Activated CD8-positive, alpha-beta memory T cell treated with anti-CD3 and anti-CD28 coated beads, Interleukin-2, amount 50 U/mL, for 48 hours (primary cell): ENCODE data around the gene HUNK.
"Not testable (repeated sequence)": the region's sequence is repeated elsewhere in the genome, so short reads cannot be mapped to it uniquely, and the experiment has no call there.

Source experiments
- DNase-seq: peaks from one replicate; pipeline ENCODE4 v3.0.0-alpha.2; 2020

The HUNK gene

DNA sequence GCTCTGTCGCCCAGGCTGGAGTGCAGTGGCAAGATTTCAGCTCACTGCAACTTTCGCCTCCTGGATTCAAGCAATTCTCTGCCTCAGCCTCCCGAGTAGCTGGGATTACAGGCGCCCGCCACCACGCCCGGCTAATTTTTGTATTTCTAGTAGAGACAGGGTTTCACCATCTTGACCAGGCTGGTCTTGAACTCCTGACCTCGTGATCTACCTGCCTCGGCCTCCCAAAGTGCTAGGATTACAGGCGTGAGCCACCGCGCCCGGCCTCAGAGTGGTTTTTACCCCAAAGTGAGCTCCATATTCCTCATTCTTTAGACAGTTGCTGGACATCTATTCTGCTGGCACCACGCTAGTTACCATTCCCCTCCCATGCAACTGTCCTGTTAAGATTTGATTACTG lies 1.4 kb upstream of the HUNK start:
- DNase-seq, result not testable (repeated sequence)

DNA sequence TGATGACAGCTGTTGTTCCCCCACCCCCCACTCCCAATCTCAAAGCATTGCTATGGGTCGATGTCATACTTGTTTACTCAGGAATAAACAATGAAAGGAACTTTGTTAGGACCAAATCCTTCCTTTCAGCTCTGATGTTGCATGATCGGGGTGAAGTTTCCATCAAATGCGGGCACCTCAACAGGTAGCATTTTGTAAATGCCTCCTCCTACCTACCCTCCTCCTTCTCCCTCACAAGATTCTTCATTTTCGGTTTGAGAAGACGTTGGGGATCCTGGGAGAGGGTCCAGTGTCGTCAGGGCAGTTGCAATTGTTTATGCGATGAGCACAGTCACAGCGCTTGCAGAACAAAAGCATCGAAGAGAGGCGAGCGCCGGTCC lies 758 bp upstream of the HUNK start:
- no peak for DNase-seq

DNA sequence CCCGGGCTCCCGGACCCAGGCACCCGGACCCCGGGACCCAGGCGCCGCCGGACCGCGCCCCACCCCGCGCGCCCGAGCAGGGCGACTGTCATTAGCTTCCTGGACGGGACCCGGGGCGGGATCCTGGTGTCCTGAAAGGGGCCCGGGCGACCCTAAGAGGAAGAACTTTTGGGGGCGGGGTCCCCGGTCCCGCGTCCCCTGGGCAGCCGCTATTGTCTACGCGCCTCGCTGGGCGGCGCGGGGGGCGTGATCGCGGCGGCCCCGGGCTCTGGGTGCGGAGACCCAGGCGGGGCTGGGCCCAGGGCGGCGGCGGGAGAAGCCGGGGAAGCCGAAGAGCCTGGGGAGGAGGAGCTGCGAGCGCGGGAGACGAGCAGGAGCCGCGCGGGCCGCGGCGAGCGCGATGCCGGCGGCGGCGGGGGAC lies 465 bp downstream of the HUNK start:
- DNase-seq, result no peak

DNA sequence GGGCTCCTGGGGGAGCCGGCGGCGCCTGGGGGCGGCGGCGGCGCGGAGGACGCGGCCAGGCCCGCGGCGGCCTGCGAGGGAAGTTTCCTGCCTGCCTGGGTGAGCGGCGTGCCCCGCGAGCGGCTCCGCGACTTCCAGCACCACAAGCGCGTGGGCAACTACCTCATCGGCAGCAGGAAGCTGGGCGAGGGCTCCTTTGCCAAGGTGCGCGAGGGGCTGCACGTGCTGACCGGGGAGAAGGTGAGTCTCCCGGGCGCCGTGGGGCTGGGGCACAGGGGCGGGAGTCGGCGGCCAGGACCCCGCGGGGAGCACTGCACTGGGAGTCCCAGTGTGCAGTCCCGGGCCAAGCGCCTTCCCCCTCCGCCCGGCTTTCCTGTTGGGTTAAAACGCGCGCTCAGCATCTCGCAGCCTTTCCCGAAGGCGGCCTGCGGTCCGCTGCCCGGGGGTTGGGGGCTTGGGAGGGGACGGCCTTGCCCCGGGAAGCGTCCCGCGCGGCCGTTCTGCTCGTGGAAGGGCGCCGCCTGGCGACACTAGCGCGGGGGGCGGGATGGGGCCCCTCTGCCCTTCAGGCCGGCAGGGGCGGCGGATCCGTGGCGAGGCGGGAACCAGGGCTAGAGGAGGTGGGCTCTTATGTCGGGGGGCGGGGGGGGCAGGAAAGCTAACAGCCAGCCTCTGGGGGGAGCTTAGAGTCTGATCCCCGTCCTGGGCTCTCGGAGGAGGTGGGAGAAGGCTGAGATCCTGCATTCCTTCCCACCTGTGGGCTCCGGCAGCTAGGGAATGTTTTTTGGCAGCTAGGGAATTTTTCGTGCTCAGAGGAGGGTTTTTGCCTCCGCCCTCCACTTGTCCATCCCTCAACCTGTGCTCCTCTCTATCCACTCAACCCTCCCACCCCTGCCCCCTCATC lies 1.1 kb downstream of the HUNK start:
- DNase-seq, result peak; percentile 89

DNA sequence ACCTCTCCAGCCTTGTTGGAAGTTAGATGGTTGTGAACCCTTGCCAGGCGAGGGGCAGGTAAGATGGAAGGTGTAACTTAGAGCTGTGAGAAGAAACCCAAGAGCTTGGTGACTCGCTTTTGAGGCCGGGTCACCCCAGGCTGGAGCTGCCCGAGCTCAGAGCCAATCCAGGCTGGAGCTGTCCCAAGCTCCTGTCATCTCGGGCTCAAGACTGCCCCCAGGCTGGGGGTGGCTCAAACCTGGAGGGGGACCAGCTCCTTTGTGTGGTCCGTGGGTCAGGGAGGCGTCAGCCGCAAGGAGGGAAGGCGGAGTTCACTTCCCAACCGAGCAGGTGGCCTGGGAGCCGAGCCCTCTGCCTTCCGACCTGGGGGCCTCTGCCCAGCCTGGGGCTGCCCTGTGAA lies 2.0 kb downstream of the HUNK start:
- no peak for DNase-seq

DNA sequence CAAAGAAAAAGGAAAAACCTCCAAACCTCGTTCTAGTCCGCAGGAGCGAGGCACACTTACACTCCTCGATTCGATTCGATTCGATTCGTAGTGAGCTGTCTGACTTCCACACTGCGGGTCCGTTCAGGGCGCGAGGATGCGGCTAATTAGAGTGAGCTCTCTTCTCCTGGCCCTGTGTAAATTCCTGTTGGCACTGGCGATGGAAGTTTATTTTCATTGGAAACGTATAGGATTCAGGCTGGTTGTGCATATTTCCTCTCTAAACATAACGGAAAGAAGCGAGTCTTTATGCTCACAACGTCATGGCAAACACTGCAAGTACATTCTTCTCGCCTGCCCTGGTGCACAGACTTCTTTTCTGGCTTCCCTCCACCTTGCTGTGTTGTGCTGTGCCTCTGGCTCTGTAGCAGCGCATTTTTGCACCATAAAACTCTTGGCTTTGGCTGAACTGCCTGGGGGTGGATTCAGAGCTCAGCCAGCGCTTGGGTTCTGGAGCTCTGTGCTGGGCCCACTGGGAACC lies 2.7 kb downstream of the HUNK start:
- no peak for DNase-seq

DNA sequence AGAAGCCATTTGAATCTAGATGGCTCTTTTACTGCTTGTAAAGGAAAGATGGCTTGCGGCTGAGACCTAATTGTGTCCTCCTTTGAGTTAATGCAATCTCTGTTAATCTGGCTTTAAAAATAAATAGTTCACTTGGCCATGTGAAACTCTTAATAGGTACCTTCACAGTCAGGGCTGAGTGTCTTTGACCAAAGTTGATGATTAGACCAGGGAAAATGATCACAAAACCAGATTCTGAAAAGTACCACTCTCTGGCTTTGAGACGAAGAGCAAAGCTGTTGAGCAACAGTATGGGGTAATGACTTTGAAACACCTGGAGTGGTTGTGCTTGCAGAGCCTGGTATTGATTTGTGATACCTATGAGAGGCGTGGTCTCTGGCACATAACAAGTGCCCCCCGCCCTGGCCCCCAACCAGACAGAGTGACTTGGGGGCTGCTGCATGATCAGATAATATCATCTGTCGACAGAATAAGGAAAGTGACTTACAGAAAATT lies 4.7 kb downstream of the HUNK start:
- no peak for DNase-seq

DNA sequence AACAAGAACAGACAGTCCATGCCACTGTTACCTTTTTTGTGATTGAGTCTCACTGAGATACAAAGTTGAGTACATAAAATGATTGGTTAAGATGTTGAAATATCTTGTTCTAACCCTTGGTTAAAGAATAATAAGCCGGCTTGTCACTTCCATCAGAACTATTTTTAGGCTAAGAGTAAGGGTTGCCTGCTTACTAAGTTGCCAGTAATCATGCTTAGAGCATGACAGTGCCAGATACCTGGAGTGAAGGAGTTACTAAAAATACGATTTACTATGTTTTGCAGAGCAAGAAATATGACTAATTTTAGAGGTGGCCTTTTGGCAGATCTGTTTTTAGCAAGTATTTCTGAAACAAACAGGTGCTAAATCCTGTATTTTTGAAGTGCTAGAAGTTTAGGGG lies 6.0 kb downstream of the HUNK start:
- DNase-seq, result no peak

DNA sequence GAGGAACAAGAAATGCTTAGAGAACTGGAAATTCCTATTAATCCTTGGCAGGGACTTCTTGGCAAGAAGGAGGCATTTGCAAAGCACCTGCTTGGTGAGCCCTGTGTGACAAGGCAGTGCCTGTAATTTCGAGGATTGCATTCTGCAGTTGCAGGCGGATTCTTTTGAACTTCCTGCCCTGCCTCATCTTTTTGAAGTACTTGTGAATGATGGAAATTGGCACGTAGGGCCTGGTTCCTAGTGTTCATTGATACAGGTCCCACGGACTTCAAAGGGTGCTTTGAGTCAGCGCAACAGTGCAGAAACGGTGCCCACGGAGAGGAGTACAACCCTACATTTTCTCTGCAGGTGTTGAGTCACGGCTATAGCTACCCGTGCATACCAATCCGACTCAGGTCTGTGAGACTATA lies 6.4 kb downstream of the HUNK start:
- no peak for DNase-seq

DNA sequence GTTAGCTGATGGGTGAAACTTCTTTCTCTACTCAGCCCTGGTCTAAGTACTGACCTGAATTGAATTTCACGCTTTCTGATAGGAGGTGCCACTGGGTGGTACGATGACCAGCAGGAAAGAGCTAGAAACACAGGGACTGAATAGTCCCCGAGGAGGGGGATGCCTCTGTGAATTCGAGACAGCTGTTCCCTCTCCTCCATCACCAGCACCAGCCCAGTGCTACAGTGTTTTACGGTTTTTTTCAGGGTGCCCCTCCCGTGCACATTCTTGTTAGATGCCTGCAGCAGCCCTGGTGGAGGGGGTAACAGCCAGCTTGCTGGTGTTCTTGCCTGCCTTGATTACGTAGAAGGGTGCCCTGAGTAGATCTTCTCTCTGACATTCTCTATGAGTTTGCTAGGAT lies 7.1 kb downstream of the HUNK start:
- DNase-seq, result no peak

DNA sequence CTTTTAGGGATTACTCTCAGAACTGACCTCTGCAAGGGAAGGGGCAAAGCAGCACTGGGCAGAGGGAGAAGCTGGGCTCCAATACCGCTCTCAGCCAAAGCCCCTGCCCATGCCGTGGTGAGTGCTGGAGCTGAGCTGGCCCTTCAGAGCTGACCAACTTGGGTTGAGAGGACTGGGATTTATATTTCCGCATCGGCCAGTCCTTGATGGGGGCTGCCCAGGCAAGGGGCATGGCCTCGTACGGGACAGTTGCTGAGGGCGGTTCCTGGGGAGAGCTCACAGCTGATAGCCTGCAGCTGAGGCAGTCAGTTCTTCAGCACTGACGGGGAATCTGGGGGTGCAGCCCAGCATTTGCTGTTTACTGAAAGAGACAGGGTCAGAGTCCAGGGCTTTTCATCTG lies 8.0 kb downstream of the HUNK start:
- no peak for DNase-seq

DNA sequence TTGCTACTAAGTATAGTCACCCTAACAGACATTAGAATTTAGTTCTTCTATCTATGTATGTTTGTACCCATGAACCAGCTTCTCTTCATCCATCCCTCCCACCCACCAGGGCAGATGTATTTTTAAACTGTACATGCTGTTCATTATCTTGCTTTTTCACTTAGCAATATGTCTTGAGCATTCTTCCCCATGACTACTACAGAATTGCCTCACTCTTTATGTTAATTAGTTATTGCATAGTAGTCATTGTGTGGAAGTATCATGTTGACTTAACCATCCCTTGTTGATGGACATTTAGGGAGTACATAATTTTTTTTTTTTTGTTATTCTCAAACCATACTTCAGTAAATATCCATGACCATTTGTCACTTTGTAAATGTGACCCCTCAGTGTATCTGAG lies 9.9 kb downstream of the HUNK start:
- no peak for DNase-seq

DNA sequence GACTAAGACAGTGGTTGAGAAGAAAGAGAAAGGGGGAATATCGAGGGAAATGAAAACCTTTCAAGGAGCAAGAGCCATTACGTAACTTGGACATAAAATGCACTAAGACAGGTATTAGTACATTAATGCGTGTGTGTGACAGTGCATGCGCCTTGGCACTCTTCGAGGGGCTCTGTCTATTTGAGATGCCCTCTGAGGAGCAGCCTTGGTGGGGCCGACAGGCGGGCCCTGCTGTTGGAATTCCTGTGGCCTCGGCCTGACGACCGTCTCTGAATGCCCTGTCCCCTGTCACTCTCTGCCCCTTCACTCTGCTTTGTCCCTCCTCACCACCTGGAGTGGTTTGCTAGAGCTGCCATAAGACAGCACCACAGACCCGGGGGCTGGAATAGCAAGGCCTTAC lies 12.3 kb downstream of the HUNK start:
- DNase-seq, result no peak

DNA sequence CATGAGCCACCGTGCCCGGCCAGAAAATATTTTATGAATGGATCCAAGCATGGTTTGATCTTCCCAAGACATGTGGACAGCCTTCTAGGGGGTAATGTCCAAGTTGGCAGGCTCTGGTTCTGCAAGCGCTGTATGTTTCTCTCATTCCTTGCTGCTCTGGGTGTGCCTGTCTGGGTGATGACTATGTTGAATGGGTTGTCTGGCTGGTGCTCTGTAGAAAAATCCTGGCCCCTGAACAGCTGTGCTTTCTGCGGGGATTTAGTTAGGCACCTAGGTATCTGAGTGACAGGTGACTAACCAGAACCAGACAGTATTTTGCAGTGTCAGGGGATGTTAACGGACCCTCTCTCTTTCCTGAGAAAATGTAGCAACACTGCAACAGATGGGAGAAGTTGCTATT lies 14.1 kb downstream of the HUNK start:
- no peak for DNase-seq

DNA sequence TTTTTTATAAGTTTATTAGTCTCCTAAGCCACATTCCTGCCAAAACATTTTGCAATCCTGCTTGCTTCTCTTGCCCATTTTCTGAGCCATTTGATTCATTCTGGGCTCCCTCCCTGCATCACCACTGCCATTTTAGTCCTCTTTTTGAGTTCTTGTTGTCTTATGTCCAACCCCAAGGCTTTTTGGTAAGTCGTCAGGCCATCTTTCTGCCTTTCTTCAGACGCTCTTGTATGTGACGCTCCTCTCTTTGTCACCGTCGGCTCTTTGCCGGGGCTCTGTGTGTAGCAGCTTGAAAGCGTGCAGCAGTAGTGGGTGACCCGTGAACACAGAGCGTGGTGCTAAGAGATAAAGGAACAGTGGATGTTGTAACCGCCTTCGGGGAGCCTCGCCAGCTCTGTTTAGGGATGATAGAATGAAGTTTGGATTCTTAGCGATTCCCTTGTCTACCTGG lies 14.6 kb downstream of the HUNK start:
- DNase-seq, result no peak

DNA sequence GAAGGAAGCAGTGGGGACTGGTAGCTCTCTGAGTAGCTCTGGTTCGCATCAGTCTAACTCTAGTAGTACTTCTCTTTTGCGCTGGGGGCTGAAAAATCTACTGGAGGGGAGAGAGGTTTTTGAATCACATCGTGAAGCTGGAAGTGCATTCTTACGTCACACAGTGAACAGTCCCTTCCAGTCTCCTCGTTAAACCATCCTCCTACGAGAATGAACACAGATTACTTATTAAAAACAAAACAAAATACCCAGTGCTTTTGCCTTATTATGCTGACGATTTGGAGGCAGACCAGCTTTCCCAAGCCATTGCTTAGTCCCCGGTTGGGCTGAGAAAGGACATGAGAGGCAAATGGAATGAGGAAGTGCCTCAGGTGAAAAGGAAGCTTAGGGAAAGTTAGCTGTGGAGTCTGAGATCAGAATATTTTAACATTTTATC lies 16.1 kb downstream of the HUNK start:
- no peak for DNase-seq

DNA sequence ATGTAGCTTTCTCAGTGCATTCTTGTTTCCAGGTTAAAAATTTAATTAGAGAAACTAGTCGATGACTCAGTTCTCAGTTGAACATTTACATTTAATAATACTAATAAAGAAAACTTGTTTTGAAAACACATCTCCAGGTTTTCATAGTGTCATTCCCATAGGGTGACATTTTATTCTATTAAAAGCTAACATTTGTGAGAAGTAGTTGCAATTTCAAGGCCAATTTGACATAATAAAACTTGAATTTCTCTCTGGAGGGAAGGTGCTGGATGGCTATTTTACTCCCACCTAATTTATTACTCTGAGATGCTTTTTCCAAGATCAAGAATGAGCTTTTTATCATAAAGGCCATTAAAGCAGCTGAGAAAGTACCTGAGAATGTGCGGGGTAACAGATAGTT lies 16.6 kb downstream of the HUNK start:
- no peak for DNase-seq

DNA sequence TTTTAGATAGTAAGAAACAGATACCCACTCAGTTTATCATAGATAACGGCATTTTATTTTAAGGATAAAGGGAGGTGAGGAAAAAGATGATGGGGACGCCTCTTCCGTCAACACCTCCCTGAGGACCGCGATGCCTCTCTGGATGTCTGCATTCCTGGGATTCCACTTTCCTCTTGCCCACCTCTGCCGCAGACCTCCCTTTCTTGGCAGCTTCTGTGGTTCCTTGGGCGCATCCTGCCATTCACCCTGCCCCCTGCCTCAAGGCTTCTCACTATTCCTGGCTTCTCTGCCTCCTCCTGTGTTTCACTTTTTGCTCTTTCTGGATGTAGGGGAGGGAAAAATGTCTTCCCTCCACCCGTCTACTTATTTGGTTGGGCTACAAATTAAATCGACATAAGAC lies 19.9 kb downstream of the HUNK start:
- no peak for DNase-seq

DNA sequence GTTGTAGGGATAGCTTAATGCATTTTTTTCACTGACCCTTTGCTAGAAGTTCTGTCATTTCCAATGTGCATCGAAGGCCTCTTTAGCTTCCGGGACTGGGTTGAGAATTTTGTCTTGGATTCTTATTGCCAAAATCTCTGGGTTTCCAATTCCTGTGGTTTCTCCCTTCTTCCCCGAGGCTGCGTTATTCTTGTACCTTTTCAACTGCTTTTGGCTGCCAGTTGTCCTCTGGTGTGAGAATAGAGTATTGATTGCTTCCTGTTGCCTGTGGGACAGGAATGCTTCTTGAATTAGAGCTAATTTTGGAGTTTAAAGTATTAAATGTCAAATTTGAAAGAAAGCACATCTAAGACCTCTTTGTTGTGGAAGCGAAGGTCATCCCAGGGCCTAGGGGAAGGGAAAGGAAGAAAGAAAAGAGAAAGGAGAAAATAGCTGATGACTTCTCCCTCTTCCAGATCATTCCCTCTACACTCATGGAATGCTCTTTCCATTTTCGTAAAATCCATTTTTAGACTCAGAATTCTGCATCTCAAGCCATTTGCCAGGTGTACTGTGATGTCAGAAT lies 21.1 kb downstream of the HUNK start:
- DNase-seq, result no peak

DNA sequence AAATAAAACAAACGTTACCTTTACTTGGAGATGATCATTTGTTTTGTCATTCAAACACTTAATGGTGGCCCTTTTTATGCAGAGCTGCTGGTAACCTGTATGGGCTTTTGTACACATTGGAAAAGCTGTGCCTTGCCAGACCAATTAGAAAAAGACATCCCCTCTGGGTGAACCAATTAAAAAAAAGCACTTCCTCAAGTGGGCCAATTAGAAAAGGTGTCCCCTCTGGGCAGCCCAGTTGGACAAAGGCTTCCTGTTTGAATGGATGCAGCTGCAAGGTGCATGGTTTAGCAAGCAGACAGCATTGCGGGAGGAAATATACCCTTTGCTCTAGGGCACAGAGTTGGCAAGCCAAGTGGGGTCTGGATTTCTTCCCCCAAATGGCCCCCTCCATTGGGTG lies 21.6 kb downstream of the HUNK start:
- no peak for DNase-seq

DNA sequence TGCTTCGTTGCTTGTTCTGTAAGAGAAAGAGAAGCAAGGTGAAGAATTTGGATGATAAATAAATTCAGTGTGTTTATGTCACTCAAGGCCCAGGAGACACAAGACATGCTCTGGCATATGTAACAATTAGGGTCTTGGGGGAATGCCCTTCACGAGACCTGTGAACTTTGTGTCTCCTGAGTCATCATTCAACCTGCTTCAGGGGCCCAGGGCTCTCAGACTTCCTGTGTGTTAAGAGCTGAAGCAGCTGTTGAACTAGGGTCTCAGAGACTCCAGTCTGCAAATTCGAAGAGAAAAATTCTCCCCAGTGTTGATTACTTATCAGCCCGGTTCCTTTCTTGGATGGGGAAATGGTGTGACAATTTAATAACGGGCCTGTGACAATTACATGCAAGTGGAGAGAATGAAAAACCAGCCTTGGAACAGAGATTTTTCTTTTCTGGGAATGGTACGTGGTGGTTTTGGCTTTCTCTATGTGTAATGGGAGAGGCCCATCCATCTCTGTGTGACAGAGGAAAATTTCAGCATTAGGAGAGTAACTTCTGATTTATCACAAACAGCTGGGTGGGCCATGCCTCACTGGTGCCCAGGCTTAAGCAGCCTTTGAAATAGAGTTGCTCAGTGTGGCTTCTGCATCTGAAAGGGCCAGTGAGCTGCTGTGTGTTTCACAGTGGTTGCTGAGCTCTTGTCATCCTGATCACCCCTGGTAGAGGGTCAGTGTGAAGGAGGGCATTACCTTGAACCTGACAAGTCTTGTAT lies 22.4 kb downstream of the HUNK start:
- DNase-seq, result no peak

DNA sequence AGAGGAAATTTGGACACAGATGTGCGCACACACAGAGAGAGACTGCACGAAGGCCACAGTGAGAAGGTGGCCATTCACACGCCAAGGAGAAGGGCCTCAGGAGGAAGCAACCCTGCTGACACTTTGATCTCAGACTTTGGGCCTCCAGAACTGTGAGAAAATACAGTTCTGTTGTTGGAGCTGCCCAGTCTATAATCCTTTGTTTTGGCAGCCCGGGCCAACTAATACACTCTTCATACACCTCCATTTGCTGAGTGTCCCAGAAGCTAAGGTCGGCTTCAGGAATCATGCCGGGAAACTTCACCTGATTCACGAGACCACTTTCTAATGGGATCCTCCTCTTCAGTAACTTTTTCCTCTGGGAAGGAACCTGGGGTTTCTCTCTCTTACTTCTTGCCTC lies 23.2 kb downstream of the HUNK start:
- no peak for DNase-seq

DNA sequence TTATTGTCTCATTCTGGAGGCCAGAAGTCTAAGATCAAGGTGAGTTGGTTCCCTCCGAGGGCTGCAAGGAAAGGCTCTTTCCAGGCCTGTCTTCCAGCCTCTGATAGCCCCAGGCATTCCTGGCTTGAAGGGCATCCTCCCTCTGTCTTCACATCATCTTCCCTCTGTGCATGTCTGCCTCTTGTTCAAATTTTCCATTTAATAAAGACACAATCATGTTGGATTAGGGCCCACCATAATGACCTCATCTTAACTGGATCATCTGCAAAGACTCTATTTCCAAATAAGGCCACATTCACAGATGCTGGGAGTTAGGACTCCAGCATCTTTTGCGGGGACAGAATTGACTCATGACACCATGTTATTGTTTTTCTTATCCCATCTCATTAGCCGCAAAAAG lies 24.5 kb downstream of the HUNK start:
- no peak for DNase-seq
